Smooth muscle cell (in vitro differentiated cells): Measurements from ENCODE around the gene TBL1XR1. TPM values are rescaled to one million over a fixed set of nuclear protein-coding genes. Genes with fewer than 3 reads are reported as not detected.

Experiments used
- DNase-seq: peaks from one replicate; lab custom pipeline; 2025; ENCODE audit not compliant: unreplicated experiment; lab: John Stamatoyannopoulos, UW
- H2AFZ ChIP-seq: fragments of 200-600 bp; sonication (generic); 2 replicates; pipeline ENCODE4 v1.6.0; 2016; ENCODE audit warnings: antibody characterized with exemption, low read depth, mild to moderate bottlenecking
- H3F3A ChIP-seq: fragments of 200-600 bp; sonication (generic); 2 replicates; pipeline ENCODE4 v1.6.0; 2017; ENCODE audit warnings: antibody characterized with exemption, low read depth
- H3K27ac ChIP-seq: fragments of 200-600 bp; sonication (generic); 2 replicates; pipeline ENCODE4 v1.5.1; 2016; ENCODE audit warnings: low read depth, mild to moderate bottlenecking
- H3K27me3 ChIP-seq: fragments of 200-600 bp; sonication (generic); 2 replicates; pipeline ENCODE4 v1.6.1; 2016; ENCODE audit warnings: low read depth, mild to moderate bottlenecking
- H3K36me3 ChIP-seq: fragments of 200-600 bp; sonication (generic); 2 replicates; pipeline ENCODE4 v1.5.1; 2016; ENCODE audit warnings: low read depth
- H3K4me1 ChIP-seq: fragments of 200-600 bp; sonication (generic); 2 replicates; pipeline ENCODE4 v1.5.1; 2016; ENCODE audit warnings: low read depth
- H3K4me2 ChIP-seq: fragments of 200-600 bp; sonication (generic); 2 replicates; pipeline ENCODE4 v1.6.0; 2016; ENCODE audit warnings: mild to moderate bottlenecking
- H3K4me3 ChIP-seq: fragments of 200-600 bp; sonication (generic); 2 replicates; pipeline ENCODE4 v1.5.1; 2016; ENCODE audit warnings: mild to moderate bottlenecking
- H3K79me2 ChIP-seq: fragments of 200-600 bp; sonication (generic); 2 replicates; pipeline ENCODE4 v1.6.0; 2016; ENCODE audit warnings: low read depth, mild to moderate bottlenecking
- H3K9ac ChIP-seq: fragments of 200-600 bp; sonication (generic); 2 replicates; pipeline ENCODE4 v1.6.0; 2016; ENCODE audit warnings: low read depth
- H3K9me3 ChIP-seq: fragments of 200-600 bp; sonication (generic); replicated peaks from 2 replicates; pipeline ENCODE4 v1.5.1; 2016; ENCODE audit warnings: low read depth
- H4K20me1 ChIP-seq: fragments of 200-600 bp; sonication (generic); 2 replicates; pipeline ENCODE4 v1.6.0; 2016; ENCODE audit warnings: low read depth
- CTCF ChIP-seq: fragments of 200-600 bp; sonication (generic); IDR thresholded peaks from 2 replicates; pipeline ENCODE4 v1.5.1; 2017; ENCODE audit warnings: borderline replicate concordance, mild to moderate bottlenecking, antibody characterized with exemption; ENCODE audit not compliant: insufficient read depth, poor library complexity, severe bottlenecking
- WGBS: methylation state at CpG from one replicate; pipeline ENCODE4 v1.1.7; 2016; ENCODE audit warnings: low lambda C conversion rate; 5-methylcytosine and 5-hydroxymethylcytosine counted together
- polyA plus RNA-seq: library from polyadenylated mRNA; unstranded; fragments of >200 nt; fragmentation: Nextera tagmentation; extraction: Ambion mirVana; gene quantifications from 2 replicates; pipeline ENCODE4 v1.2.1, GENCODE V29; 2016
- total RNA-seq: library from RNA; depleted of rRNA; stranded (reverse); fragments of >200 nt; gene quantifications from 2 replicates; pipeline ENCODE4 v1.2.3, GENCODE V29; 2014

The TBL1XR1 gene
- total and polyA plus RNA-seq, 2 experiments from 2014 or later = 19.9 to 115 TPM

GRCh38 chr3:176987901-176988650 is 209.2 kb downstream of the TBL1XR1 start:
- Histone ChIP-seq H3K79me2 (no peaks in the 10 kb centered on the region), H4K20me1 (no peaks in the 10 kb centered on the region), H3K4me3 (no peak overlapping the region), H3K36me3 (no peaks in the 10 kb centered on the region), H3K4me2 (no peak overlapping the region), H3K27ac (no peak overlapping the region), H3K4me1 (no peaks in the 10 kb centered on the region), H2AFZ (no peak overlapping the region), H3K9me3 (no peaks in the 10 kb centered on the region), H3F3A (no peaks in the 10 kb centered on the region), H3K9ac (no peak overlapping the region), H3K27me3 (no peaks in the 10 kb centered on the region)
- no peak for DNase-seq
- 52% methylated on average over 8 of the region's 8 CpGs for WGBS
- TF ChIP-seq CTCF = no peak

- no peaks in the 10 kb centered on the region for H3K27me3 ChIP-seq
- no peaks in the 10 kb centered on the region for H3F3A ChIP-seq
- H3K4me3 ChIP-seq = no peak overlapping the region
- no peak for DNase-seq
- no peak overlapping the region for H3K9ac ChIP-seq
- no peaks in the 10 kb centered on the region for H3K36me3 ChIP-seq
- H3K27ac ChIP-seq = no peak overlapping the region
- H3K4me2 ChIP-seq = no peak overlapping the region
- no peaks in the 10 kb centered on the region for H3K79me2 ChIP-seq
- H4K20me1 ChIP-seq = no peaks in the 10 kb centered on the region
- 95% methylated on average over 3 of the region's 3 CpGs for WGBS
- TF ChIP-seq CTCF = no peak
- no peak overlapping the region for H2AFZ ChIP-seq
- no peaks in the 10 kb centered on the region for H3K4me1 ChIP-seq
- no peaks in the 10 kb centered on the region for H3K9me3 ChIP-seq
Measured at GRCh38 chr3:176978441-176978840, 218.8 kb downstream of the TBL1XR1 start.

DNA sequence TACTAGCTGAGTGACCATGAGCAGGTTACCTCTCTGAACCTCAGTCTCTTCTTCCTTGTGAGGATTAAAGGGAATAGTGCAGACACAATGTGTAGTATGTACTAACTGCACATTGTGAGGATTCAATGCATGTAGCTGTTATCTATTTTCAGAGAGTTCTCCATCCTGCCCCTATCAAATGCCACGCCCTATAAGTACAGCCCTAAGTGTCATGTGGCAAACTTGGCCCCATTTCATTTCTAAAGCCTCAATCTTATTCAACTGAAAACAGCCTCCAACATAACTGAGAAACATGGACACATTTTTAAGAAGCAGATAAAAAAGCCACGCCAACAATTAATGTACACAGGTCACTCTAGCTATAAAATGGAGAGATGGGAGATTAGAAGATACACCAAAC is 220.0 kb downstream of the TBL1XR1 start:
- no peak overlapping the region for H3K4me2 ChIP-seq

More for the DNA sequence above, 220.0 kb downstream of the TBL1XR1 start:
- no peak for TF ChIP-seq CTCF
- Histone ChIP-seq H3K79me2 (no peaks in the 10 kb centered on the region), H3K4me3 (no peak overlapping the region), H3K27me3 (no peaks in the 10 kb centered on the region), H3K36me3 (no peaks in the 10 kb centered on the region), H3K27ac (no peak overlapping the region), H4K20me1 (no peaks in the 10 kb centered on the region), H3K9ac (no peak overlapping the region), H3K4me1 (no peaks in the 10 kb centered on the region), H2AFZ (no peak overlapping the region), H3K9me3 (no peaks in the 10 kb centered on the region), H3F3A (no peaks in the 10 kb centered on the region)
- 98% methylated on average over 2 of the region's 2 CpGs for WGBS
- DNase-seq = no peak
